H1 (cell line): ENCODE data around the gene BCKDHB. TPM values are rescaled to one million over a fixed set of nuclear protein-coding genes. Genes with fewer than 3 reads are reported as not detected.
"Not testable (repeated sequence)": the region's sequence is repeated elsewhere in the genome, so short reads cannot be mapped to it uniquely, and the experiment has no call there.

Experiments used
- CTCF ChIA-PET: fragments of 300-600 bp; sonication (Branson Sonifier 250); formaldehyde crosslinking; loops from one replicate; lab custom pipeline; 2021; ENCODE audit not compliant: partially characterized antibody; lab: Charles Lee
- POLR2A ChIA-PET: fragments of 300-600 bp; sonication (Branson Sonifier 250); formaldehyde crosslinking; loops from one replicate; lab custom pipeline; 2021; ENCODE audit warnings: inconsistent platforms; ENCODE audit not compliant: partially characterized antibody; lab: Charles Lee
- DNase-seq, 2 experiments: peaks; one replicate each; pipeline versions ENCODE4 v3.0.0 to v3.0.0-alpha.2; 2010 to 2022; ENCODE audit warnings: low spot score in 2 of 2, low read depth in 1 of 2, mixed read lengths in 1 of 2
- FAIRE-seq: peaks from 2 replicates; lab custom pipeline; 2011; peaks lifted over from hg19 to GRCh38; lab: Jason Lieb, UNC
- H2AFZ ChIP-seq: 2 replicates; pipeline ENCODE4 v1.8.1; 2012; ENCODE audit warnings: low read length, inconsistent platforms
- H2AK5ac ChIP-seq: 2 replicates; pipeline ENCODE4 v1.6.1; 2013; ENCODE audit warnings: low read depth, low read length
- H2BK120ac ChIP-seq: replicated peaks from 2 replicates; pipeline ENCODE3; 2013; ENCODE audit warnings: low read depth, low read length, inconsistent platforms
- H2BK12ac ChIP-seq: 2 replicates; pipeline ENCODE4 v1.6.1; 2013; ENCODE audit warnings: low read depth, low read length
- H2BK15ac ChIP-seq: 2 replicates; pipeline ENCODE4 v1.6.1; 2013; ENCODE audit warnings: low read length
- H2BK20ac ChIP-seq: 2 replicates; pipeline ENCODE4 v1.6.1; 2013; ENCODE audit warnings: low read length
- H2BK5ac ChIP-seq: 2 replicates; pipeline ENCODE4 v1.6.1; 2013; ENCODE audit warnings: low read depth, low read length
- H3K14ac ChIP-seq: 2 replicates; pipeline ENCODE4 v1.6.1; 2013; ENCODE audit warnings: inconsistent platforms; ENCODE audit not compliant: insufficient read length
- H3K18ac ChIP-seq: 2 replicates; pipeline ENCODE4 v1.6.1; 2013; ENCODE audit warnings: low read length; ENCODE audit errors: extremely low read depth
- H3K23ac ChIP-seq: 2 replicates; pipeline ENCODE4 v1.6.1; 2013; ENCODE audit warnings: inconsistent platforms; ENCODE audit not compliant: insufficient read length
- H3K23me2 ChIP-seq: 2 replicates; pipeline ENCODE4 v1.6.1; 2013; ENCODE audit warnings: low read depth, low read length
- H3K27ac ChIP-seq: 2 replicates; pipeline ENCODE4 v1.6.1; 2011; ENCODE audit warnings: low read depth, low read length, inconsistent platforms
- H3K27me3 ChIP-seq, 4 experiments: replicated peaks in 1 of 4; 1 replicate in 1 of 4; 2 replicates in 3 of 4; pipeline versions ENCODE4 v1.6.1 to v1.8.1; 2011 to 2013; ENCODE audit warnings: low read length in 3 of 4, mild to moderate bottlenecking in 3 of 4, inconsistent platforms in 2 of 4, mixed read lengths in 2 of 4, moderate library complexity in 1 of 4; ENCODE audit not compliant: control insufficient read depth in 3 of 4, insufficient read depth in 3 of 4; ENCODE audit errors: extremely low read depth in 1 of 4
- H3K36me3 ChIP-seq, 4 experiments: 2 replicates each; pipeline versions ENCODE4 v1.6.1 to v1.8.1; 2011 to 2013; ENCODE audit warnings: mild to moderate bottlenecking in 4 of 4, low read length in 3 of 4, moderate library complexity in 2 of 4, control low read depth in 1 of 4, inconsistent platforms in 1 of 4; ENCODE audit not compliant: insufficient read depth in 4 of 4, control insufficient read depth in 2 of 4
- H3K4ac ChIP-seq: replicated peaks from 2 replicates; pipeline ENCODE3; 2013; ENCODE audit warnings: low read length, low read depth, mixed read lengths, inconsistent platforms; ENCODE audit not compliant: insufficient read length
- H3K4me1 ChIP-seq, 4 experiments: replicated peaks in 1 of 4; 1 replicate in 1 of 4; 2 replicates in 3 of 4; pipeline versions ENCODE4 v1.6.1 to v1.8.1; 2011 to 2013; ENCODE audit warnings: low read length in 3 of 4, inconsistent platforms in 2 of 4, mixed read lengths in 1 of 4; ENCODE audit not compliant: insufficient read depth in 4 of 4, control insufficient read depth in 3 of 4
- H3K4me2 ChIP-seq, 2 experiments: 2 replicates each; pipeline versions ENCODE4 v1.6.1 to v1.8.1; 2011 to 2013; ENCODE audit warnings: low read depth in 2 of 2, low read length in 2 of 2, control low read depth in 1 of 2, inconsistent platforms in 1 of 2, mild to moderate bottlenecking in 1 of 2; ENCODE audit not compliant: insufficient read depth in 1 of 2
- H3K4me3 ChIP-seq, 4 experiments: fragments of 200-600, 300-600 bp in 1 of 4; sonication (generic), shearing (Covaris generic), sonication (Bioruptor Twin) in 1 of 4; 2 replicates each; pipeline versions ENCODE4 v1.5.1 to v1.8.1; 2011 to 2016; ENCODE audit warnings: low read length in 4 of 4, low read depth in 3 of 4, control low read depth in 2 of 4, inconsistent platforms in 2 of 4, mild to moderate bottlenecking in 2 of 4, mixed read lengths in 1 of 4, moderate library complexity in 1 of 4; ENCODE audit not compliant: insufficient read depth in 2 of 4; ENCODE audit errors: extremely low read depth in 1 of 4
- H3K56ac ChIP-seq: replicated peaks from 2 replicates; pipeline ENCODE3; 2013; ENCODE audit warnings: low read depth, mild to moderate bottlenecking, mixed read lengths, low read length, inconsistent platforms; ENCODE audit not compliant: insufficient read length
- H3K79me1 ChIP-seq: 2 replicates; pipeline ENCODE4 v1.6.1; 2013; ENCODE audit warnings: low read depth, low read length, control low read depth
- H3K79me2 ChIP-seq, 2 experiments: 2 replicates each; pipeline versions ENCODE4 v1.6.1 to v1.8.1; 2012 to 2013; ENCODE audit warnings: low read length in 2 of 2, mild to moderate bottlenecking in 2 of 2, inconsistent platforms in 1 of 2; ENCODE audit not compliant: insufficient read depth in 2 of 2, control insufficient read depth in 1 of 2
- H3K9ac ChIP-seq, 4 experiments: replicated peaks in 1 of 4; 1 replicate in 1 of 4; 2 replicates in 3 of 4; pipeline versions ENCODE4 v1.6.1 to v1.8.1; 2011 to 2013; ENCODE audit warnings: low read depth in 3 of 4, low read length in 3 of 4, control low read depth in 2 of 4, mild to moderate bottlenecking in 2 of 4, moderate library complexity in 2 of 4, inconsistent platforms in 1 of 4; ENCODE audit errors: extremely low read depth in 1 of 4
- H3K9me3 ChIP-seq, 2 experiments: 2 replicates each; pipeline versions ENCODE4 v1.6.1 to v1.8.1; 2012 to 2013; ENCODE audit warnings: mild to moderate bottlenecking in 2 of 2, moderate library complexity in 2 of 2, control low read depth in 1 of 2, inconsistent platforms in 1 of 2, low read depth in 1 of 2, low read length in 1 of 2, mixed read lengths in 1 of 2; ENCODE audit not compliant: insufficient read depth in 2 of 2
- H4K20me1 ChIP-seq, 2 experiments: replicated peaks in 1 of 2; 2 replicates each; pipeline versions ENCODE3 to v1.8.1; 2011 to 2013; ENCODE audit warnings: inconsistent platforms in 2 of 2, low read length in 2 of 2, mild to moderate bottlenecking in 1 of 2; ENCODE audit not compliant: insufficient read depth in 2 of 2, control insufficient read depth in 1 of 2
- H4K5ac ChIP-seq: 2 replicates; pipeline ENCODE4 v1.6.1; 2013; ENCODE audit warnings: low read length, low read depth, mixed read lengths, inconsistent platforms; ENCODE audit not compliant: insufficient read length
- H4K8ac ChIP-seq: 2 replicates; pipeline ENCODE4 v1.8.0; 2013; ENCODE audit warnings: mild to moderate bottlenecking, moderate library complexity, low read length, inconsistent platforms; ENCODE audit not compliant: insufficient read depth; ENCODE audit errors: extremely low read depth
- H4K91ac ChIP-seq: replicated peaks from 2 replicates; pipeline ENCODE3; 2013; ENCODE audit warnings: low read length, mixed read lengths, inconsistent platforms; ENCODE audit not compliant: insufficient read length
- WGBS, 2 experiments: shearing (Covaris generic) in 1 of 2; methylation state at CpG; one replicate each; pipeline versions ENCODE4 v1.1.6 to v1.1.7; 2013 to 2015; ENCODE audit warnings: low lambda C conversion rate in 2 of 2, mixed read lengths in 2 of 2, inconsistent platforms in 1 of 2, low coverage in 1 of 2, missing lambda C conversion rate in 1 of 2; ENCODE audit not compliant: insufficient replicate concordance in 2 of 2, insufficient coverage in 1 of 2, insufficient read length in 1 of 2; ENCODE audit errors: extremely low coverage in 1 of 2, missing lambda C conversion rate in 1 of 2; 5-methylcytosine and 5-hydroxymethylcytosine counted together
- polyA plus RNA-seq, 7 experiments: library from polyadenylated mRNA; depleted of rRNA in 3 of 7; stranded (reverse) in 5 of 7; unstranded in 2 of 7; fragments of >200 nt in 5 of 7; fragments of 200-250 nt in 2 of 7; gene quantifications; 1 replicate in 5 of 7; 2 replicates in 1 of 7; 4 replicates in 1 of 7; pipeline versions ENCODE4 v1.2.1 to v1.2.3, GENCODE V29; 2011 to 2013; ENCODE audit warnings: missing spikeins in 2 of 7, mixed read lengths in 2 of 7
- total RNA-seq: library from RNA; stranded (reverse); fragmentation: NEBNext Ultra II Directional; extraction: Animal tissue kit (Norgen Biotek cat#: 25700); gene quantifications from 2 replicates; pipeline ENCODE4 v1.2.1, GENCODE V29; 2021

BCKDHB gene
- total and polyA plus RNA-seq, 2 of the 8 experiments (the other 6 are each of a cell fraction or from before 2014, with no cell fraction given): 22.1 to 30.8 TPM

DNA sequence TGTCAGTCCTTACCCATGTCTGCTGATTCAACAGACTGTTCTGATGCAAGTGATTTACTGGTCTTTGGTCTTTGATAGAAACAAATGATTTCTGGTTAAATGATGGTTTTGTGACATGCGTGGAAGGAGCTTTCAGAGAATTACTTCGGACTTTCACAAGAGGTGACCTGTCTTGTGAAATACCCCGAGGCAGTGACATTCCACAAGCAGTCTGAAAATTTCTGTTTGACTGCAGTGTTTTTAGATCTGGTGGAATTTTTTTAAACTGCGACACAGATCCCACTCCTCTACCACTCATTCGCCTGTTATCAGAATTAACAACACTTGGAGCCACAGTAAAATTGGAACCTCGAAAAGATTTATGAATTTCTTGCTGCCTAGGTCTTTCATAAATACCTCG, 38.3 kb upstream of the BCKDHB start:
- H2AK5ac ChIP-seq, H3K23me2 ChIP-seq, H2BK15ac ChIP-seq, H3K36me3 ChIP-seq, H3K4me1 ChIP-seq, H3K79me2 ChIP-seq, H2BK12ac ChIP-seq, H3K27ac ChIP-seq, POLR2A ChIA-PET, H3K9ac ChIP-seq, H2AFZ ChIP-seq, H3K4ac ChIP-seq, H3K79me1 ChIP-seq, H3K9me3 ChIP-seq, H4K5ac ChIP-seq, H3K18ac ChIP-seq, H2BK120ac ChIP-seq, H3K4me3 ChIP-seq, H4K91ac ChIP-seq, H2BK20ac ChIP-seq, H3K14ac ChIP-seq, H3K23ac ChIP-seq, CTCF ChIA-PET, H3K56ac ChIP-seq, H3K27me3 ChIP-seq, H4K20me1 ChIP-seq, H4K8ac ChIP-seq, H3K4me2 ChIP-seq, H2BK5ac ChIP-seq, DNase-seq: not testable (repeated sequence)
- 94% methylated on average over 7 of the region's 7 CpGs; no CpG with 5 or more reads in 1 of the 2 experiments for WGBS, 2 experiments
- peak; percentile 48 for FAIRE-seq

DNA sequence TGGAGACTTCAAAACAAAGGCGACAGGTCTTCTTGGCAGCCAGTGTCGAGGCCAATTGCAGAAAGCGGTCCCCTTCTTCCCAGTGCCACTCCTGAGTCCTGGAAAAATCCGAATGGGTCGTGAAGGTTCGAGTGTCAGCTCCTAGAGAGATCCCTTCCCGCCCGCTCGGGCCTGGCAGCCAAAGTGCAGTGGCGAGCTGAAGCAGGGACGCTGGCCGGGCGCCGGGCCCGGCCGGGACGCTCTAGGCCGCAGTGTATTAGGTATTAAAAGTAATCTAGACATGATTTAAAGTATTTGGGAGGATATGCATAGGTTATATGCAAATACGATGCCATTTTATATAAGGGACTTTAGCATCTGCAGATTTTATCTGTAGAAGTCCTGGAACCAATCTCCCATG, 36.0 kb upstream of the BCKDHB start:
- H3K14ac ChIP-seq, POLR2A ChIA-PET, H3K4me2 ChIP-seq, H3K4me3 ChIP-seq, H3K9ac ChIP-seq, H2AFZ ChIP-seq, DNase-seq, H3K27me3 ChIP-seq, H3K23me2 ChIP-seq, H4K8ac ChIP-seq, H3K23ac ChIP-seq, H2BK20ac ChIP-seq, H3K79me2 ChIP-seq, H2BK120ac ChIP-seq, H2AK5ac ChIP-seq, H3K4ac ChIP-seq, H4K5ac ChIP-seq, H2BK15ac ChIP-seq, H4K91ac ChIP-seq, FAIRE-seq, H3K4me1 ChIP-seq, H3K56ac ChIP-seq, H3K36me3 ChIP-seq, H4K20me1 ChIP-seq, H3K9me3 ChIP-seq, H2BK12ac ChIP-seq, H3K18ac ChIP-seq, H2BK5ac ChIP-seq, H3K27ac ChIP-seq, H3K79me1 ChIP-seq: not testable (repeated sequence)
- 96% methylated on average over 15 of the region's 19 CpGs; no CpG with 5 or more reads in 1 of the 2 experiments for WGBS, 2 experiments
- CTCF ChIA-PET: interaction anchor here (1.4 kb wide), 1 partner anchor 22 kb away, joined by 3 read pairs; no protein-coding TSS in a partner anchor
